GM19035 (cell line): ENCODE data around the gene NEURL4.

Source experiments
- ATAC-seq: cut with Tn5 transposase; IDR thresholded peaks from one replicate; pipeline ENCODE4 v1.9.1; 2021; ENCODE audit not compliant: unreplicated experiment

The NEURL4 gene

GRCh38 chr17:7281074-7281952 is 47.8 kb downstream of the NEURL4 start, which contains the start of gene SLC2A4:
TSS of gene SLC2A4 (plus strand) at chr17:7281718. CDS start at chr17:7281935, 217 bp downstream.
- ATAC-seq, result peak; percentile 53

- peak; percentile 75 for ATAC-seq
Measured at GRCh38 chr17:7280519-7281073, 48.5 kb downstream of the NEURL4 start.

- no peak for ATAC-seq
Measured at GRCh38 chr17:7279448-7279847, 49.7 kb downstream of the NEURL4 start.

- no peak for ATAC-seq
Measured at GRCh38 chr17:7266784-7267183, 62.4 kb downstream of the NEURL4 start.
